GM21367 (cell line): ENCODE measurements around the gene LTBP2.
"Not testable (repeated sequence)": the region's sequence is repeated elsewhere in the genome, so short reads cannot be mapped to it uniquely, and the experiment has no call there.

ENCODE experiments used
- ATAC-seq: cut with Tn5 transposase; IDR thresholded peaks from one replicate; pipeline ENCODE4 v1.9.1; 2021; ENCODE audit not compliant: unreplicated experiment

Gene LTBP2

GRCh38 chr14:74554742-74555362, 57.2 kb downstream of the LTBP2 start:
- no peak for ATAC-seq

GRCh38 chr14:74552623-74553022, 59.4 kb downstream of the LTBP2 start:
- no peak for ATAC-seq

- no peak for ATAC-seq
These were observed 60.3 kb downstream of the LTBP2 start for GRCh38 chr14:74551431-74552371.

GRCh38 chr14:74551001-74551400, 61.0 kb downstream of the LTBP2 start:
- ATAC-seq: no peak

GRCh38 chr14:74550071-74550470, 62.0 kb downstream of the LTBP2 start:
- ATAC-seq: no peak

- no peak for ATAC-seq
These were observed 62.4 kb downstream of the LTBP2 start for GRCh38 chr14:74549588-74549987.

- no peak for ATAC-seq
These were observed 63.2 kb downstream of the LTBP2 start for GRCh38 chr14:74548881-74549280.

- ATAC-seq: no peak
These were observed 64.6 kb downstream of the LTBP2 start for GRCh38 chr14:74547331-74547927.

GRCh38 chr14:74546416-74546815, 65.6 kb downstream of the LTBP2 start:
- no peak for ATAC-seq

GRCh38 chr14:74545386-74545785, 66.7 kb downstream of the LTBP2 start:
- no peak for ATAC-seq

- ATAC-seq: no peak
These were observed 68.1 kb downstream of the LTBP2 start for GRCh38 chr14:74543771-74544438.

- no peak for ATAC-seq
These were observed 69.9 kb downstream of the LTBP2 start for GRCh38 chr14:74542056-74542685.

GRCh38 chr14:74541225-74541624, 70.8 kb downstream of the LTBP2 start:
- ATAC-seq: no peak

GRCh38 chr14:74539503-74539902, 72.5 kb downstream of the LTBP2 start:
- no peak for ATAC-seq

GRCh38 chr14:74538411-74539391, 73.3 kb downstream of the LTBP2 start:
- ATAC-seq: no peak

GRCh38 chr14:74536336-74536735, 75.7 kb downstream of the LTBP2 start:
- not testable (repeated sequence) for ATAC-seq

- ATAC-seq: no peak
These were observed 76.2 kb downstream of the LTBP2 start for GRCh38 chr14:74535756-74536325.

- ATAC-seq: no peak
These were observed 78.5 kb downstream of the LTBP2 start for GRCh38 chr14:74533576-74533975.

GRCh38 chr14:74532246-74532645, 79.8 kb downstream of the LTBP2 start:
- ATAC-seq: no peak
